Measurements from ENCODE around the gene PGC.
"Not testable (repeated sequence)": the region's sequence is repeated elsewhere in the genome, so short reads cannot be mapped to it uniquely, and the experiment has no call there.

The PGC gene

DNA sequence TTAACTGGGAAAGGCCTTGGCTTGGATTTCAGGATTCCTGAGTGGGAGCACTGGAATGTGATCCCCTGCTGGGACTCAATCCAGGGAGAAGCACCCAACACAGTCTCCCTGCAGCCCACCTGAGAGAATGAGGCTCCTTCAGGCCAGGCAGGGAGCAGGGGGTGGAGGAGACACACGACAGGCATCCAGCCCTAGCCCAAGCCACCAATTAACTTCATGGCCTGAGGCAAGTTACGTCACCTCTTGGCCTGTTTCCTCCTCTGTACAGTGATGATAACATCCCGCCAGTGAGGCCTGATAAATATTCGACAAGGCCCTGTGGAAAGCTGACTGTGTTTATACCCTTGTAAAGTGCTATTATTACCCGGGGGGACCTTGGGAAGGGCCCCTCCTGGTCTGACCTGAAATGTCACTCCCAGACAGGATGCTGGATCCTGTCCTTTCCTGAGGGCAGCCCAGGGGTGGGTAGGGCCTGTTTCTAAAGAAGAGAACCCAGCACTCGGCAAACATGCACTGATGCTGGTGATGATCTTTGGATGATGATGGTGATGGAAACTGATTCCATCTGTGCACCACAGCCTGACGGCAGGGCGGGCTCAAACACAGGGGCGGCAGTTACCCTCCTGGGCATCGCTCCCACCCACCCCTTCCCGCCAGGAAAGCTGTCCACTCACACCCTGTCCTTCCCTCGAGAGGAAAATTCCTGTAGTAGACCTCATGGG, 20.1 kb upstream of the PGC start:
- Histone ChIP-seq H3K9me3 (ENCODE audit: control insufficient read depth, insufficient read depth, low read length) (no peaks in the 10 kb centered on the region), H3K9ac (ENCODE audit: low read depth, low read length) (no peak overlapping the region), H3K36me3 (ENCODE audit: insufficient read depth, low read length) (0 out of 2 replicates have a peak, but pooled peaks cover 1% of the 10 kb centered on the region), H3K4me1 (ENCODE audit: insufficient read depth, low read length) (peaks cover 22% of the 10 kb centered on the region; the same call in 1 of the 2 replicates)

DNA sequence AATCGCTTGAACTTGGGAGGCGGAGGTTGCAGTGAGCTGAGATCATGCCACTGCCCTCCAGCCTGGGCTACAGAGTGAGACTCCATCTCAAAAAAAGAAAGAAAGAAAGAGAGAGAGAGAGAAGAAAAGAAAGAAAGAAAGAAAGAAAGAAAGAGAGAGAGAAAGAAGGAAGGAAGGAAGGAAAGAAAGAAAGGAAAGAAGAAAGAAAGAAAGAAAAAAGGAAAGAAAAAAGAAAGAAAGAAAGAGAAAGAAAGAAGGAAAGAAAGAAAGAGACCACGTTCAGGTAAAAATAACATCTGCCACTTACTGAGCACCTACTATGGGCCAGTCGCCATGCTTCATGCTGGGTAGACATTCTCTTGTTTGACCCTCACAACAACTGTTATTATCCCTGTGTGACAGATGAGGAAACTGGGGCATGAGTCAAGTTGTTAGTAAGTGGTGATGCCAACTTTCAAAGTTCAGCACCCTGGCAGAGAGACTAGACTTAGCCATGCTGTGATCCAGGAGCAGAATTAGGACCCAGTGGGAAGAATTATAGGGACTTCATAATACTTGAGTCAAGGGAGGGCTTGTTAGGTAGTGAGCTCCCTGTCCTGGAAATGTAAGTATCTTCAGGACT, 19.0 kb upstream of the PGC start:
- not testable (repeated sequence) for H3K9me3 ChIP-seq (ENCODE audit: control insufficient read depth, insufficient read depth, low read length); H3K9ac ChIP-seq (ENCODE audit: low read depth, low read length); H3K36me3 ChIP-seq (ENCODE audit: insufficient read depth, low read length)
- H3K4me1 ChIP-seq (ENCODE audit: insufficient read depth, low read length): peaks cover 22% of the 10 kb centered on the region; the same call in 1 of the 2 replicates

DNA sequence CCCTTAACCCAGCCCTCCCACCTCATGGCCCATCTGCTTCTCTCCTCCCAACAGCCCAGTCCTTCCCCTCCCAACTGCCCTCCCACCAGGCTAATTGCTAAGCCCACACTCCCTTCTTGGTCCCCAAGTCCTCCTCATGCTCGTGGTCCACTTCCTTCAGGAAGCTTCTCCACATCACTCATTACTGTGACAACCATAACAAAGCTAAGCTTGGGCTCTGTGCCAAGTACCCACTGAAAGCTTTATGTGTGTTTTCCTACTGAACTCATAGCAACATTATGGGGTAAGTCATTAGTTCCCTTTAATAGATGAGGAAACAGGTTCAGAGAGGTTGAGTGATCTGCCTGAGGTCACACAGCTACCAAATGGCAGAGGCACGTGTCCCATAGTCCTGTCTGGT, 16.3 kb upstream of the PGC start:
- H3K4me1 ChIP-seq (ENCODE audit: insufficient read depth, low read length): peaks cover 17% of the 10 kb centered on the region; the same call in 1 of the 2 replicates
- no peak overlapping the region for H3K9ac ChIP-seq (ENCODE audit: low read depth, low read length)

DNA sequence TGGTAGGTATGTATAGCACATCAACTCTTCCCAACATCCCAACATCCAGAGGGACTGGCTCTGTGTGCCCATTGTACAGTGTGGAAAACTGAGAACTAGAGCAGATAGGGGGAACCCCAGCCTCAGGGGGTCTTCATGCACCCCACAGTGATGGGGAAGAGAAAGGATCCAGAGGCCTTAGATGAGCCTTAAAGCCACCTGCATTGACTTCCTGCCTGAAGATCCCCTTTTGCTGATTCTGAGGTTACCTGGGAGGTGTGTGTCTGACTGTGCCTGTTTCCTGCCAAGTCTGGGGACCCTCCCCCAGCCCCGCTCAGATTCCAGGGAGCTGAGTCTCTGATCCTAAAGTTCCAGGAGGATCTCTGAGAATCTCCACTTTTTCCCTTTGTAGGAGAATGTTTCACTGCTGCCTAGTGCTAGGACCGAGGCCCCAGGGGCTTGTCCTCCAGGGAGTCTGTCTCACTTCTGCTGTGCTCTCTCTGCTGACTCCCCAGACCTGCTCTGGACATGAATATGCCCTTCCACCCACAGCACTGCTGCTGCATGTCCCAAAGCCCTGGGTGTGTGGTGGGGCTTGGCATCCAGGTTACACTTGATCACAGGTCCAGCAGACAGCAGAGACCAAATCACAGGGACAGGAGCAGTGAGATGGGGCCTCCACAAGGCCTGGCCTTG, 12.8 kb upstream of the PGC start:
- Histone ChIP-seq H3K9ac (ENCODE audit: low read depth, low read length) (no peak overlapping the region), H3K9me3 (ENCODE audit: control insufficient read depth, insufficient read depth, low read length) (no peaks in the 10 kb centered on the region), H3K36me3 (ENCODE audit: insufficient read depth, low read length) (no peaks in the 10 kb centered on the region), H3K4me1 (ENCODE audit: insufficient read depth, low read length) (no peaks in the 10 kb centered on the region)

More for the DNA sequence above, 16.3 kb upstream of the PGC start:
- Histone ChIP-seq H3K36me3 (ENCODE audit: insufficient read depth, low read length) (no peaks in the 10 kb centered on the region), H3K9me3 (ENCODE audit: control insufficient read depth, insufficient read depth, low read length) (no peaks in the 10 kb centered on the region)

DNA sequence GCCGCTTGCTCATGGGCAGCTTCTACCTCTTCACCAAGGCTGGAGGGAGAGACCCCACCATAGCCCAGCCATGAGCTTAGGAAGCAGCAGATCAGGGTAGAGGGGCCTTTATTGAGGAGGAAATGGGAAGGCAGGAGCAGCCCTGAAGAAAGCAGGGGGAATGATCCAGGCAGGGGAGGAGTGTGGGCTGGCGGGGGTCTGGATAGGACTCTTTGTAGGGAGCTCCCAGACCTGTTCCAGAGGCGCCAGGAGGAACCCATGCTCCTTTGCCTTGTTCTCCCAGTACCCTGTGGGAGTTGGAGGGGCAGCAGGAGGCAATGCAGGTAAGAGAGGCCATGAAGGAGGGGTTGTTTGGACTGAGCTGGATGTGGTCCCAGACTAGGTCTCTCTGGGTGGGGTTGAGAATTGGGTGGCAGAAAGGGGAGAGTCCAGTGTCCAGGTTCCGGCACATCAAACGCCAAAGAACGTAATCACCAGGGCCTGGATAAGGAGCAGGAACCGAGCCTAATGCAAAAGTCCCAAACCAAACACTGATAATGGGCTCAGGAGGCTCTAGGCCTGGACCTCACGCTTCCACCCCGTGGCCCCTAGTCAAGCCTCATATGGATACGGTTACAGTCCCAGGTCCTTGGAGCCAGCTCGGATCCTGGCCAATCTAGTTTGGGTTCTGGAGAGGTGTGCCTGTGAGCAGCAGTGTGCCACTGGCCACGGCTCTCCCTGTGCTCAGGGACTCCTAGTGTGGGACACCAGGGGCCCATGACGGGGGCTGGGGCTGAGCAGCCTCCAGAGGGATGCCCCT, 12.1 kb upstream of the PGC start:
- Histone ChIP-seq H3K9ac (ENCODE audit: low read depth, low read length) (no peak overlapping the region), H3K9me3 (ENCODE audit: control insufficient read depth, insufficient read depth, low read length) (no peaks in the 10 kb centered on the region), H3K4me1 (ENCODE audit: insufficient read depth, low read length) (no peaks in the 10 kb centered on the region), H3K36me3 (ENCODE audit: insufficient read depth, low read length) (no peaks in the 10 kb centered on the region)

DNA sequence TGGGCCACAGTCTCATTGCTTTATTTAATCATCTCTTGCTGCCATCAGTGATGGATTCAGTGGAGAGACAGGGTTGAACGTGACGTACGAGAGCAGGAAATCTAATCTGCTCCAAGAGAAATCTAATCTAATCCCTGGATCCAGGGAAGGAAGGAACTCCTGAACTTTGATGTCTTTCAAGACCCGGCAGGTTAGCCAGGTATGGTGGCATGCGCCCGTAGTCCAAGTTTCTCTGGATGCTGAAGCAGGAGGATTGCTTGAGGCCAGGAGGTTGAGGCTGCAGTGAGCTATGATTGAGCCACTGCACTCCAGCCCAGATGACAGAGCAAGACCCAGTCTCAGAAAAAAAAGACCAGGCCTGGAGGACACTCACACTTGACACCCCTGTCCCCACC, 11.4 kb upstream of the PGC start:
- Histone ChIP-seq H3K9me3 (ENCODE audit: control insufficient read depth, insufficient read depth, low read length) (no peaks in the 10 kb centered on the region), H3K9ac (ENCODE audit: low read depth, low read length) (no peak overlapping the region), H3K36me3 (ENCODE audit: insufficient read depth, low read length) (no peaks in the 10 kb centered on the region), H3K4me1 (ENCODE audit: insufficient read depth, low read length) (no peaks in the 10 kb centered on the region)

DNA sequence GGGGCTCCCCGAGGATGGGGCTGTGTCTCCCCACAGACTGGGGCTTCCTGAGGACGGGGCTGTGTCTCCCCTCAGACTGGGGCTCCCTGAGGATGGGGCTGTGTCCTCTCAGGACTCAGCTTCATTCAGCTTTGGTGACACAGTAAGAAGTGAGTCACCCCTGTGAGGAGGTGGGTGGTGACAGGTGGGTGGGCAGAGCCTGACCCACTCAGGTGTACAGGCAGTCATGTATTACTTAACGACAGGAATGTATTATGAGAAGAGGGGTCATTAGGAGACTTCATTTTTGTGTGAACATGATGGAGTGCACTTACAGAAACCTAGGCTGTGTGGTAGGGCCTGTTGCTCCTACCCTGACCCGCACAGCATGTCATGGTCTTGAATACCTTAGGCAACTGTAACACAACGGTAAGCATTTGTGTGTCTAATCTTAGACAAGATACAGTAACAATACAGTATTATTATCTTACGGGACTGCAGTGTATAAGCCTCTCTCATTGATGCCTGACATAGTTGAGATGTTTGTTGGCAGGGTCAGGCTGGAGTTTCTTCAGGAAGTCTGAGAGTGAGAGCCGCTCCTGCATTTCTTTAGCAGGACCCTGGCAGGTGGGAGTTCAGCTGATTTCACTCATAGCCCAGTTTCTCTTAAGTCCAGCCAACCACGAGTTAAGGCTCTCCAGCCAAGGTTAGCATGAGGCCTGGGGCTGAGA, 10.9 kb upstream of the PGC start:
- Histone ChIP-seq H3K36me3 (ENCODE audit: insufficient read depth, low read length) (no peaks in the 10 kb centered on the region), H3K9me3 (ENCODE audit: control insufficient read depth, insufficient read depth, low read length) (no peaks in the 10 kb centered on the region), H3K4me1 (ENCODE audit: insufficient read depth, low read length) (no peaks in the 10 kb centered on the region), H3K9ac (ENCODE audit: low read depth, low read length) (no peak overlapping the region)

DNA sequence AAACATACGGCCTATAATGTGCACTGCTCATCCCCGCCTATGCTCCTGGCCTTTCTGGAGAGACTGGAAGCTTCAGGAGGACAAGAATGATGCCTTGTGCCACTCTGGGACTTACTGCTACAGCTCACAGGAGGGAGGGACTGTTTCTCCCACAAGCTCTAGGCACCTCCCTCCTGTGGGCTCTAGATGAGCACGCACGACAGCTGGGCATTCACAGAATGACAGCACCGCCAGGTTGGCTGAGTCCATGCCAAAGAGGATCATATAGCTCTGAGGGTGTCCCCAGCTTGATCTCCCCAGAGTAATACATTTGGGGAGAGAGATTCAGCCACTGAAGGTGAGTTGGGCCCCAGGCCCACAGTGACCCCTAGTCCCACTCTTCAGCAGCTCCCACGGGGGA, 10.1 kb upstream of the PGC start:
- no peaks in the 10 kb centered on the region for H3K36me3 ChIP-seq (ENCODE audit: insufficient read depth, low read length)
- no peaks in the 10 kb centered on the region for H3K9me3 ChIP-seq (ENCODE audit: control insufficient read depth, insufficient read depth, low read length)
- no peak overlapping the region for H3K9ac ChIP-seq (ENCODE audit: low read depth, low read length)
- H3K4me1 ChIP-seq (ENCODE audit: insufficient read depth, low read length): no peaks in the 10 kb centered on the region

DNA sequence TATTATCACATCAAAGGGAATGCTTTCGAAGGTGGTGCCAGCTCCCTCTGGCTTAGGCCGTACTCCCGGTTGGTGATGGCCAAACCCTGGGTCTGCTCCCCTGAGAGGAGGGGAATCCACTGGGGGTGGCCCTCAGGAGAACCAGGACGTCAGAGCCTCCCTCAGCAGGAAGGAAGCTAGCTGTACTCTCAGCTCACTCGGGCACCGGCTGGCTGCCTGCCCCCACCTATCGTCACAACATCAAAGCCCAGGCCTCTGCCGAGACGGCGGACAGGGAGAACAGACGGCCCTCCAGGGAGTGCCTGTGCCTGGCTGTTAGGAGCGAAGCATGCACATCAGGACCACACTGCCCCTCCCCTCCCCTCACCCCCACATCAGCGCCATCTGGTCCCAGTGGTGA, 9.2 kb upstream of the PGC start:
- no peaks in the 10 kb centered on the region for H3K9me3 ChIP-seq (ENCODE audit: control insufficient read depth, insufficient read depth, low read length)
- H3K36me3 ChIP-seq (ENCODE audit: insufficient read depth, low read length): no peaks in the 10 kb centered on the region
- no peak overlapping the region for H3K9ac ChIP-seq (ENCODE audit: low read depth, low read length)

DNA sequence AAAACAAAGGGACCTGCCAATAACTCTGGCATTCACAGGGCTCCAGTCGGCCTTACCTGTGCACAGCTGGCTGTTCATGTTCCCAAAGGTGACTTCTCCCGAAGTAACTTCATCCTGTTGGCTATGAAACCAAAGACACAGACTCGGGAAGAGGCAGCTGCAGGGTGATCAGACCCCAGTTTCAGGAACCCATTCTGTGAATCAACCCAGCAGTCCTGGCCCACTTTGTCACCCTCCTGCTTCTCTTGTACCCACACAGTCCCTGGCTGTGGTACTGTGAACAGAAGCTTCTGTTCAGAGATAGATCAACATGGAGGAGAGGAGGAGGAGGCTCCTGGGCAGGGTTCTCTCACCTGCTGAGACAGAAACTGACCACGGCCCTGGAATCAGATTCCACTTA, 8.7 kb upstream of the PGC start:
- Histone ChIP-seq H3K4me1 (ENCODE audit: insufficient read depth, low read length) (no peaks in the 10 kb centered on the region), H3K9me3 (ENCODE audit: control insufficient read depth, insufficient read depth, low read length) (no peaks in the 10 kb centered on the region), H3K36me3 (ENCODE audit: insufficient read depth, low read length) (no peaks in the 10 kb centered on the region), H3K9ac (ENCODE audit: low read depth, low read length) (no peak overlapping the region)

More for the DNA sequence above, 9.2 kb upstream of the PGC start:
- H3K4me1 ChIP-seq (ENCODE audit: insufficient read depth, low read length): no peaks in the 10 kb centered on the region

DNA sequence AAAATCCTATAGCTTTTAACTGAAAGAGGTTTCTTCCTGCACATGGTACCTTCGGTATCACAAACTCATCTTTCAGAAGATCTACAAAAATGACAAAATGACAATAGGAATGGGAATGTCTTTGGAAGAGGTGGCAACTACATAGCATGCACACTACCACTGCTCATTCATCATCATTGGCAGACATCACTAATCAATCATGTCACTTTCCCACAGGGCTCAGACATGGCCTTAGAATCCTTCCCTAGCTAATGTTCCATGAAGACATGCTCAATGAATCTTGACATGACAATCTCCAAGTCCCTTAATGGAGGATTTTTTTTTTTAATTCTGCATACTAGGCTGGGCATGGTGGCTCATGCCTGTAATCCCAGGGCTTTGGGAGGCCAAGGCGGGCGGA, 3.2 kb upstream of the PGC start:
- Histone ChIP-seq H3K4me1 (ENCODE audit: insufficient read depth, low read length) (no peaks in the 10 kb centered on the region), H3K9ac (ENCODE audit: low read depth, low read length) (no peak overlapping the region), H3K36me3 (ENCODE audit: insufficient read depth, low read length) (no peaks in the 10 kb centered on the region), H3K9me3 (ENCODE audit: control insufficient read depth, insufficient read depth, low read length) (no peaks in the 10 kb centered on the region)

DNA sequence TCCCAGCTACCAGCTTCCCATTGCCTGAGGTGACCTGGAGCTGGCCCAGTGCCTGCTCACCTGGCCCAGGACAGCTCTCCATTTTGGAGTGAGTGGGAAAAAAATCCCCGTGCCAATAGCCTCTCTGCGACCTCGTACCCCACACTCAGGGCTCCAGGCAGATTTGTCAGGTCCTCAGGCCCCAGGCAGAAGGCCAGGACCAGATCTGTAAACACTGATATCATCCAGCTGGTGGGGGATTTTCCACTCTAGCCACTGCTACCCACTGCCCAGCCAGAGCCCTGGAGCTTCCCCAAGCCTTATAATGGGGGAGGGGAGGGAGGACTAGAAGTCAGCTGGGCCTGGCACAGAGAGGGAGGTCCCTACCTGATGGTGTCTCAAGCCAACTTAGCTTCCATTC, 1.3 kb upstream of the PGC start:
- Histone ChIP-seq H3K4me1 (ENCODE audit: insufficient read depth, low read length) (no peaks in the 10 kb centered on the region), H3K9ac (ENCODE audit: low read depth, low read length) (no peak overlapping the region), H3K9me3 (ENCODE audit: control insufficient read depth, insufficient read depth, low read length) (no peaks in the 10 kb centered on the region), H3K36me3 (ENCODE audit: insufficient read depth, low read length) (no peaks in the 10 kb centered on the region)

DNA sequence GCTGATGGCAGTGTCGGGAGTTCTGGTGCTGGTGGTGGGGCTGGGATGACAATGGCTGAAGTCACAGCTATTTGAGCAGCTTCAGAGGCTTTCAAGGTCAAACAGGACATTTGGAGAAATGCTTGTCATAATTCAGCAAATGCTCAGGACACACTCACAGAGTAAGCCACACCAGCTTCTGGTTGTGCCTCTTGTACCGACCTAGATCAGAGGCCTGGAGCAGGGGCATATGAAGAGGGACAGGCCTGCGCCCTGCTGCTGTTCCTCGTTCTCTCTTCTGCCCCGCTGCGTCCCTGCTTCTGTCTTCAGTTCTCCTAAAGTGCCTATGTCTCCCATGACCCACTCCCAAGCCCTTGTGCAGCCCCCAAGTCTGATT, 893 bp upstream of the PGC start:
- Histone ChIP-seq H3K4me1 (ENCODE audit: insufficient read depth, low read length) (no peaks in the 10 kb centered on the region), H3K36me3 (ENCODE audit: insufficient read depth, low read length) (no peaks in the 10 kb centered on the region), H3K9me3 (ENCODE audit: control insufficient read depth, insufficient read depth, low read length) (no peaks in the 10 kb centered on the region), H3K9ac (ENCODE audit: low read depth, low read length) (no peak overlapping the region)

DNA sequence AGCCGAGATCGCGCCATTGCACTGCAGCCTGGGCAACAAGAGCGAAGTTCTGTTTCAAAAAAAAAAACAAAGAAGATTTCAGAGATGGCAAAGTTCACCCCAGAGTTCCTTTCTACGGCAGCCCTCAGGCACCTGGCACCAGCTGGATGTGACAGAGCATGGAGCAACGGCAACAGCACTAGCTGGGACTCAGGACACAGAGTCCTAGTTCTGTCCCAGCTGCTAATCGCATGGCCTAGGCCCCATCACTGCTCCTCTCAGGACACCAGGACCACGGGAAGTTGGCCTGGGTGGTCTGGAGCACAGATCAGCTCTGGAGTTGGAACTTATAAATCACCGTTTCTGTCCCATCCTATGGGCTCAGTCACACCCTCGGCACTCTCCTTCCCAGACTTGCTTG, 1.1 kb downstream of the PGC start:
- no peak overlapping the region for H3K9ac ChIP-seq (ENCODE audit: low read depth, low read length)
- no peaks in the 10 kb centered on the region for H3K36me3 ChIP-seq (ENCODE audit: insufficient read depth, low read length)

More for the DNA sequence above, 1.1 kb downstream of the PGC start:
- H3K9me3 ChIP-seq (ENCODE audit: control insufficient read depth, insufficient read depth, low read length): no peaks in the 10 kb centered on the region
- H3K4me1 ChIP-seq (ENCODE audit: insufficient read depth, low read length): no peaks in the 10 kb centered on the region
